Mesenchymal stem cell (in vitro differentiated cells and primary cell): Measurements from ENCODE around the gene FIBIN.

Source experiments
- DNase-seq: peaks from one replicate; pipeline ENCODE4 v3.0.0-alpha.2; 2013
- H2AFZ ChIP-seq: one replicate; pipeline ENCODE4 v1.6.1; 2013; ENCODE audit warnings: low read depth, mild to moderate bottlenecking, control low read depth, inconsistent platforms, low read length, moderate library complexity
- H2AK5ac ChIP-seq: 2 replicates; pipeline ENCODE4 v1.6.1; 2013; ENCODE audit warnings: low read length, moderate library complexity, mild to moderate bottlenecking, inconsistent platforms; ENCODE audit not compliant: severe bottlenecking
- H2BK120ac ChIP-seq: one replicate; pipeline ENCODE4 v1.6.1; 2013; ENCODE audit warnings: low read depth, mild to moderate bottlenecking, inconsistent platforms, low read length, moderate library complexity
- H2BK12ac ChIP-seq, 2 experiments: one replicate each; pipeline ENCODE4 v1.6.1; 2013; ENCODE audit warnings: inconsistent platforms in 2 of 2, low read length in 2 of 2, mild to moderate bottlenecking in 2 of 2, moderate library complexity in 2 of 2, control low read depth in 1 of 2
- H2BK15ac ChIP-seq: one replicate; pipeline ENCODE4 v1.6.1; 2013; ENCODE audit warnings: mild to moderate bottlenecking, low read depth, inconsistent platforms; ENCODE audit not compliant: poor library complexity, severe bottlenecking
- H2BK5ac ChIP-seq: 2 replicates; pipeline ENCODE4 v1.6.1; 2013; ENCODE audit warnings: low read depth, mild to moderate bottlenecking, low read length, control low read depth, inconsistent platforms; ENCODE audit not compliant: poor library complexity, severe bottlenecking
- H3K14ac ChIP-seq, 2 experiments: one replicate each; pipeline ENCODE4 v1.6.1; 2013; ENCODE audit warnings: inconsistent platforms in 2 of 2, low read length in 2 of 2, control low read depth in 1 of 2, mild to moderate bottlenecking in 1 of 2, moderate library complexity in 1 of 2
- H3K18ac ChIP-seq, 2 experiments: one replicate each; pipeline ENCODE4 v1.6.1; 2013; ENCODE audit warnings: inconsistent platforms in 2 of 2, low read length in 2 of 2, control low read depth in 1 of 2, low read depth in 1 of 2, mild to moderate bottlenecking in 1 of 2
- H3K23ac ChIP-seq, 2 experiments: one replicate each; pipeline ENCODE4 v1.6.1; 2013; ENCODE audit warnings: inconsistent platforms in 2 of 2, low read length in 2 of 2, mild to moderate bottlenecking in 2 of 2, moderate library complexity in 2 of 2, control low read depth in 1 of 2
- H3K27ac ChIP-seq: 2 replicates; pipeline ENCODE4 v1.5.1; 2013; ENCODE audit warnings: mild to moderate bottlenecking, moderate library complexity, low read length, control low read depth, inconsistent platforms; ENCODE audit not compliant: poor library complexity, severe bottlenecking
- H3K27me3 ChIP-seq, 2 experiments: 2 replicates each; pipeline versions ENCODE4 v1.6.1 to v1.7.0; 2013; ENCODE audit warnings: low read length in 2 of 2, mild to moderate bottlenecking in 2 of 2, moderate library complexity in 2 of 2, control low read depth in 1 of 2, inconsistent platforms in 1 of 2; ENCODE audit not compliant: control insufficient read depth in 1 of 2, insufficient read depth in 1 of 2
- H3K36me3 ChIP-seq, 2 experiments: 2 replicates each; pipeline versions ENCODE4 v1.6.1 to v1.7.0; 2013; ENCODE audit warnings: low read length in 2 of 2, control low read depth in 1 of 2, inconsistent platforms in 1 of 2, low read depth in 1 of 2, mild to moderate bottlenecking in 1 of 2; ENCODE audit not compliant: insufficient read depth in 2 of 2, control insufficient read depth in 1 of 2
- H3K4ac ChIP-seq, 2 experiments: one replicate each; pipeline ENCODE4 v1.6.1; 2013; ENCODE audit warnings: inconsistent platforms in 2 of 2, low read length in 2 of 2, mild to moderate bottlenecking in 2 of 2, moderate library complexity in 2 of 2, control low read depth in 1 of 2, low read depth in 1 of 2
- H3K4me1 ChIP-seq: 2 replicates; pipeline ENCODE4 v1.6.1; 2013; ENCODE audit warnings: low read depth, low read length, control low read depth; ENCODE audit not compliant: control insufficient read depth, insufficient read depth
- H3K4me2 ChIP-seq: 2 replicates; pipeline ENCODE4 v1.6.1; 2013; ENCODE audit warnings: low read length, mild to moderate bottlenecking, inconsistent platforms; ENCODE audit not compliant: poor library complexity, severe bottlenecking
- H3K4me3 ChIP-seq, 2 experiments: 2 replicates each; pipeline versions ENCODE4 v1.5.1 to v1.7.0; 2013; ENCODE audit warnings: low read length in 2 of 2, mild to moderate bottlenecking in 2 of 2, control low read depth in 1 of 2, low read depth in 1 of 2; ENCODE audit not compliant: insufficient read depth in 1 of 2
- H3K79me1 ChIP-seq: replicated peaks from 2 replicates; pipeline ENCODE4 v1.6.1; 2013; ENCODE audit warnings: mild to moderate bottlenecking, control low read depth, low read length, inconsistent platforms; ENCODE audit not compliant: poor library complexity, severe bottlenecking
- H3K9ac ChIP-seq: 2 replicates; pipeline ENCODE4 v1.7.0; 2013; ENCODE audit warnings: mild to moderate bottlenecking, low read length, moderate library complexity
- H3K9me3 ChIP-seq: 2 replicates; pipeline ENCODE4 v1.7.0; 2013; ENCODE audit warnings: mild to moderate bottlenecking, low read length; ENCODE audit not compliant: control insufficient read depth
- H4K8ac ChIP-seq: one replicate; pipeline ENCODE4 v1.6.1; 2013; ENCODE audit warnings: inconsistent platforms, mild to moderate bottlenecking, low read length, moderate library complexity
- H4K91ac ChIP-seq: one replicate; pipeline ENCODE4 v1.6.1; 2013; ENCODE audit warnings: mild to moderate bottlenecking, low read length, inconsistent platforms
- WGBS: methylation state at CpG from one replicate; pipeline ENCODE4 v1.1.7; 2013; ENCODE audit warnings: mixed read lengths; 5-methylcytosine and 5-hydroxymethylcytosine counted together

FIBIN gene

GRCh38 chr11:27002838-27003237 lies 8.9 kb downstream of the FIBIN start:
- Histone ChIP-seq H3K36me3 (no peaks in the 10 kb centered on the region), H4K8ac (no peak overlapping the region), H2BK12ac (no peak overlapping the region), H3K14ac (no peak overlapping the region), H3K18ac (no peak overlapping the region), H2AFZ (no peak overlapping the region), H3K27me3 (no peaks in the 10 kb centered on the region), H3K9me3 (no peaks in the 10 kb centered on the region), H3K79me1 (no peaks in the 10 kb centered on the region), H3K23ac (no peak overlapping the region), H3K4me1 (no peaks in the 10 kb centered on the region), H3K4me2 (no peak overlapping the region), H3K4me3 (no peak overlapping the region), H2BK120ac (no peak overlapping the region), H3K27ac (no peak overlapping the region), H3K9ac (no peak overlapping the region), H4K91ac (no peak overlapping the region), H2AK5ac (no peak overlapping the region), H2BK5ac (no peak overlapping the region), H2BK15ac (no peak overlapping the region), H3K4ac (peak overlapping the region in 1 of 2 experiments; percentile 56)
- WGBS, result 27% methylated on average over 3 of the region's 4 CpGs
- no peak for DNase-seq

- Histone ChIP-seq H2BK15ac (no peak overlapping the region), H3K4me3 (no peak overlapping the region), H3K18ac (no peak overlapping the region)
Measured at GRCh38 chr11:27004103-27004502, 10.2 kb downstream of the FIBIN start.

GRCh38 chr11:27008811-27009535 lies 15.1 kb downstream of the FIBIN start:
- Histone ChIP-seq H3K4me1 (no peaks in the 10 kb centered on the region), H3K4me2 (no peak overlapping the region), H3K4ac (no peak overlapping the region), H2AK5ac (no peak overlapping the region), H3K27ac (no peak overlapping the region), H2BK12ac (no peak overlapping the region), H3K36me3 (no peaks in the 10 kb centered on the region), H3K9ac (no peak overlapping the region), H3K27me3 (no peaks in the 10 kb centered on the region), H4K91ac (no peak overlapping the region), H2BK120ac (no peak overlapping the region), H2BK15ac (no peak overlapping the region), H3K9me3 (peaks cover 4% of the 10 kb centered on the region), H4K8ac (no peak overlapping the region), H2BK5ac (no peak overlapping the region), H2AFZ (no peak overlapping the region), H3K23ac (no peak overlapping the region), H3K79me1 (no peaks in the 10 kb centered on the region), H3K4me3 (no peak overlapping the region), H3K18ac (no peak overlapping the region), H3K14ac (no peak overlapping the region)
- no peak for DNase-seq

More at GRCh38 chr11:27004103-27004502, 10.2 kb downstream of the FIBIN start:
- Histone ChIP-seq H2AFZ (no peak overlapping the region), H3K36me3 (no peaks in the 10 kb centered on the region), H3K4ac (no peak overlapping the region), H3K4me2 (no peak overlapping the region), H2BK12ac (peak overlapping the region in 1 of 2 experiments; percentile 11), H3K27ac (no peak overlapping the region), H3K27me3 (no peaks in the 10 kb centered on the region), H2BK120ac (no peak overlapping the region), H2BK5ac (no peak overlapping the region), H3K4me1 (no peaks in the 10 kb centered on the region), H3K9me3 (no peaks in the 10 kb centered on the region), H3K23ac (no peak overlapping the region), H3K9ac (no peak overlapping the region), H4K8ac (no peak overlapping the region), H4K91ac (no peak overlapping the region), H3K79me1 (no peaks in the 10 kb centered on the region), H2AK5ac (no peak overlapping the region), H3K14ac (no peak overlapping the region)
- DNase-seq, result no peak
- 96% methylated on average over 2 of the region's 2 CpGs for WGBS

- no peak overlapping the region for H3K4ac ChIP-seq
- no peak overlapping the region for H2BK15ac ChIP-seq
- no peaks in the 10 kb centered on the region for H3K4me1 ChIP-seq
- no peak overlapping the region for H2BK5ac ChIP-seq
- H3K18ac ChIP-seq, result peak overlapping the region; percentile 29 to 85
- H3K9me3 ChIP-seq, result peaks cover 4% of the 10 kb centered on the region
- no peak overlapping the region for H2BK120ac ChIP-seq
- H4K91ac ChIP-seq, result peak overlapping the region; percentile 77
- peak overlapping the region; percentile 87 for H4K8ac ChIP-seq
- H3K14ac ChIP-seq, result no peak overlapping the region
- no peak overlapping the region for H3K9ac ChIP-seq
- H3K23ac ChIP-seq, result no peak overlapping the region
- no peak overlapping the region for H3K4me3 ChIP-seq
- peak; percentile 59 for DNase-seq
- no peaks in the 10 kb centered on the region for H3K27me3 ChIP-seq
- H2AFZ ChIP-seq, result no peak overlapping the region
- no peak overlapping the region for H2BK12ac ChIP-seq
- no peaks in the 10 kb centered on the region for H3K79me1 ChIP-seq
- no peak overlapping the region for H3K4me2 ChIP-seq
- 60% methylated on average over 2 of the region's 4 CpGs for WGBS
- no peak overlapping the region for H2AK5ac ChIP-seq
- no peaks in the 10 kb centered on the region for H3K36me3 ChIP-seq
- no peak overlapping the region for H3K27ac ChIP-seq
Measured at GRCh38 chr11:27011560-27012233, 17.8 kb downstream of the FIBIN start.
